SJCRH30 (cell line): Measurements from ENCODE around the gene GPRC5B. TPM values are rescaled to one million over a fixed set of nuclear protein-coding genes. Genes with fewer than 3 reads are reported as not detected.
A peak's percentile ranks its signal among the peaks of the same experiment; 100 is the strongest.

Experiments
- DNase-seq, 2 experiments: peaks; one replicate each; pipeline ENCODE4 v3.0.0-alpha.2; 2015 to 2020
- H3K27ac ChIP-seq: fragments of 250-450 bp; sonication (Bioruptor Pico); 2 replicates; pipeline ENCODE4 v1.5.1; 2020; ENCODE audit warnings: mild to moderate bottlenecking, moderate library complexity
- H3K27me3 ChIP-seq: fragments of 250-450 bp; sonication (Bioruptor Pico); 2 replicates; pipeline ENCODE4 v1.5.1; 2020; ENCODE audit warnings: mild to moderate bottlenecking, moderate library complexity
- H3K36me3 ChIP-seq: fragments of 250-450 bp; sonication (Bioruptor Pico); 2 replicates; pipeline ENCODE4 v1.5.1; 2020; ENCODE audit warnings: mild to moderate bottlenecking, moderate library complexity
- H3K4me1 ChIP-seq: fragments of 250-450 bp; sonication (Bioruptor Pico); 2 replicates; pipeline ENCODE4 v1.5.1; 2020; ENCODE audit warnings: mild to moderate bottlenecking, moderate library complexity
- H3K4me3 ChIP-seq: fragments of 250-450 bp; sonication (Bioruptor Pico); 2 replicates; pipeline ENCODE4 v1.5.1; 2020; ENCODE audit warnings: mild to moderate bottlenecking, moderate library complexity
- H3K9me3 ChIP-seq: fragments of 250-450 bp; sonication (Bioruptor Pico); replicated peaks from 2 replicates; pipeline ENCODE4 v1.5.1; 2020; ENCODE audit warnings: mild to moderate bottlenecking, moderate library complexity
- total RNA-seq: library from RNA; depleted of rRNA; stranded (reverse); fragments of >200 nt; shearing (Covaris generic); gene quantifications from 2 replicates; pipeline ENCODE4 v1.2.3, GENCODE V29; 2014; rRNA removed

Gene GPRC5B, protein sequence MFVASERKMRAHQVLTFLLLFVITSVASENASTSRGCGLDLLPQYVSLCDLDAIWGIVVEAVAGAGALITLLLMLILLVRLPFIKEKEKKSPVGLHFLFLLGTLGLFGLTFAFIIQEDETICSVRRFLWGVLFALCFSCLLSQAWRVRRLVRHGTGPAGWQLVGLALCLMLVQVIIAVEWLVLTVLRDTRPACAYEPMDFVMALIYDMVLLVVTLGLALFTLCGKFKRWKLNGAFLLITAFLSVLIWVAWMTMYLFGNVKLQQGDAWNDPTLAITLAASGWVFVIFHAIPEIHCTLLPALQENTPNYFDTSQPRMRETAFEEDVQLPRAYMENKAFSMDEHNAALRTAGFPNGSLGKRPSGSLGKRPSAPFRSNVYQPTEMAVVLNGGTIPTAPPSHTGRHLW
- total RNA-seq, result 7.1 and 7.8 TPM in 2 replicates

- H3K27ac ChIP-seq, result peak within 1 kb of the TSS; percentile 66
- no peaks in the 10 kb centered on the region for H3K4me1 ChIP-seq
- H3K27me3 ChIP-seq, result no peaks in the 10 kb centered on the region
- H3K36me3 ChIP-seq, result no peaks in the 10 kb centered on the region
- peak within 1 kb of the TSS; percentile 62 for H3K4me3 ChIP-seq
- DNase-seq, result peak in 1 of 2 experiments; percentile 47
- H3K9me3 ChIP-seq, result no peaks in the 10 kb centered on the region
Observed at GRCh38 chr16:19884611-19885450, at the start of gene GPRC5B. Gene GPRC5B (minus strand): TSS chr16:19884848. CDS start chr16:19872845, 12,003 bp downstream.

- Histone ChIP-seq H3K4me1 (no peaks in the 10 kb centered on the region), H3K9me3 (no peaks in the 10 kb centered on the region), H3K36me3 (no peaks in the 10 kb centered on the region), H3K27me3 (0 out of 2 replicates have a peak, but pooled peaks cover 3% of the 10 kb centered on the region), H3K27ac (no peak overlapping the region), H3K4me3 (no peak overlapping the region)
- DNase-seq, result no peak
Observed at GRCh38 chr16:19933740-19934139, 49.1 kb upstream of the GPRC5B start.

GRCh38 chr16:19929062-19929511, 44.4 kb upstream of the GPRC5B start:
- Histone ChIP-seq H3K4me3 (no peak overlapping the region), H3K36me3 (no peaks in the 10 kb centered on the region), H3K4me1 (no peaks in the 10 kb centered on the region), H3K27me3 (0 out of 2 replicates have a peak, but pooled peaks cover 3% of the 10 kb centered on the region), H3K27ac (no peak overlapping the region), H3K9me3 (no peaks in the 10 kb centered on the region)
- DNase-seq, result no peak

DNA sequence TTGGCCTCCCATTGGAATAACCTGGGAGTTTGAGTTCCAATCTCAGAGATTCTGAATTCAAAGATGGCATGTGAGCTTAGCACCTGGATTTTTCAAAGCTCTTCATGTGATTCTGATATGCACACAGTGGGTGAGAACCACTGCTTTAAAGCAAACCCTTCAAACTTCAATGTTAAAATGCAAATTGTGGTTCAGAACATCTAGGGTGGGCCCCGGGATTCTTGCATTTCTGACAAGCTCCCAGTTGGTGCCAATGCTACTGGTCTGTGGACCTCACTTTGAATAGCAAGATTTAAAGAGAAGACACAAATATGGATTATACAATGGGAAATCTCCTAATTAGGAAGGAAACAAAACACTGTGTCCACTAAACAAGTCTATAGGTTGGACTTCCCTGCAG, 43.8 kb upstream of the GPRC5B start:
- Histone ChIP-seq H3K4me1 (no peaks in the 10 kb centered on the region), H3K27ac (no peak overlapping the region), H3K9me3 (no peaks in the 10 kb centered on the region), H3K4me3 (no peak overlapping the region), H3K36me3 (no peaks in the 10 kb centered on the region), H3K27me3 (0 out of 2 replicates have a peak, but pooled peaks cover 3% of the 10 kb centered on the region)
- no peak for DNase-seq

- no peaks in the 10 kb centered on the region for H3K9me3 ChIP-seq
- no peak for DNase-seq
- no peaks in the 10 kb centered on the region for H3K36me3 ChIP-seq
- H3K27me3 ChIP-seq, result 0 out of 2 replicates have a peak, but pooled peaks cover 3% of the 10 kb centered on the region
- no peaks in the 10 kb centered on the region for H3K4me1 ChIP-seq
- no peak overlapping the region for H3K27ac ChIP-seq
- no peak overlapping the region for H3K4me3 ChIP-seq
Observed at GRCh38 chr16:19926449-19927390, 42.1 kb upstream of the GPRC5B start.

DNA sequence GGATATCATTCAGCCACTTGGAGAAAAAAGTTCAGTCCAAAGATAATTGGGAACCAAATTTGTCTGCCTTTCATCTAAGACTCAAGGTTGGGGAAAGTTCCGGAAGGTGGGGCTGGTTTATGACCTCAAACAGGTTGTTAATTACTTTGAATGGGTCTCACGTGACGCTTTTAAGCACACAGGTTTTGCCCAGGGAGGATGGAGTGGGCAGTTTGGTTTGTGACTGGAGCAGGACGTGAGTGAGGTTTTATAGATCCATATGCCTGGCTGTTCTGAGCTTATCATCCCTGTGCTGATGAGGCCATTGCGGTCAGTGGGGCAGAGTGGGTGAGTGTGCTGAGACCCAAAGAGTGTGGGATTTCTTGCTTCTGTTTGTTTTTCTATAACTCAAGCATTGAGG, 38.7 kb upstream of the GPRC5B start:
- Histone ChIP-seq H3K4me3 (no peak overlapping the region), H3K27ac (no peak overlapping the region), H3K9me3 (no peaks in the 10 kb centered on the region), H3K27me3 (no peaks in the 10 kb centered on the region), H3K4me1 (no peaks in the 10 kb centered on the region), H3K36me3 (no peaks in the 10 kb centered on the region)
- no peak for DNase-seq

- Histone ChIP-seq H3K4me1 (no peaks in the 10 kb centered on the region), H3K9me3 (no peaks in the 10 kb centered on the region), H3K27ac (no peak overlapping the region), H3K27me3 (no peaks in the 10 kb centered on the region), H3K36me3 (no peaks in the 10 kb centered on the region), H3K4me3 (no peak overlapping the region)
- no peak for DNase-seq
Observed at GRCh38 chr16:19919142-19919541, 34.5 kb upstream of the GPRC5B start.

DNA sequence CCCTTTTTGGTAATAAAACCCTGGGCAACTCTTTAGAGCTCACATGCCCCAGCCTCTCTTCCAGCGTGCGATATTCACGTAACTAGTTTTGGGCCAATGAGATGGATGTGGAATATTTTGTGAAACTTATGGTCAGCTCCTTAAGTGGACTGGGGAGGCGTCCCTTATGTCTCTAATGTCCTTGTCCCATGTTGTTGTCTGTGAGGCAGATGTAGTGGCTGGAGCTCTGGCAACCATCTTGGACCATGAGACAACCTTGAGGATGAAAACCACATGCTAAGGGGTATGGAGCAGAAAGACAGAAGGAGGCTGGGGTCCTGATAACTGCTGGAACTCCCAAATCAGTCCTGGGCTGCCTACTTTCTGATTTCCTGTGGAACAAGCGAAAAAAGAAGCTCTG, 31.4 kb upstream of the GPRC5B start:
- no peaks in the 10 kb centered on the region for H3K36me3 ChIP-seq
- no peaks in the 10 kb centered on the region for H3K9me3 ChIP-seq
- no peak for DNase-seq
- no peak overlapping the region for H3K4me3 ChIP-seq
- no peaks in the 10 kb centered on the region for H3K4me1 ChIP-seq
- no peaks in the 10 kb centered on the region for H3K27me3 ChIP-seq
- no peak overlapping the region for H3K27ac ChIP-seq

DNA sequence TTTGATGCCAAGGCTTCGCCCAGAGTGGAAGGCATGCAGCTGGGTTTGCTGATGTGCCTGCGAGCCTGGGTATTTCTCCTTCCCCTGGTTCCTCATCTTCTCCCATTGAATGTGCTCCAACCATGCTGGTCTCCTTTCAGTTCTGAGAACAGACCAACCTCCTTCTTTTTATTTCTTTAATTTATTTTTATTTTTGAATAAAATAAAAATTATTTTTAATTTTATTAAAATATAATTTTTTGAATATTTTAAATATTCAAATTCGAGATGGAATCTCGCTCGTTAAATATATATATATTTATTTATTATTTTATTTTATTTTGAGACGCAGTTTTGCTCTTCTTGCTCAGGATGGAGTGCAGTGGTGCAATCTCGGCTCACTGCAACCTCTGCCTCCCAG, 30.2 kb upstream of the GPRC5B start:
- Histone ChIP-seq H3K27ac (no peak overlapping the region), H3K36me3 (no peaks in the 10 kb centered on the region), H3K4me3 (no peak overlapping the region), H3K4me1 (no peaks in the 10 kb centered on the region), H3K27me3 (no peaks in the 10 kb centered on the region), H3K9me3 (no peaks in the 10 kb centered on the region)
- DNase-seq, result no peak

GRCh38 chr16:19913340-19913645, 28.6 kb upstream of the GPRC5B start:
- no peak overlapping the region for H3K4me3 ChIP-seq
- H3K27me3 ChIP-seq, result no peaks in the 10 kb centered on the region
- no peak for DNase-seq

DNA sequence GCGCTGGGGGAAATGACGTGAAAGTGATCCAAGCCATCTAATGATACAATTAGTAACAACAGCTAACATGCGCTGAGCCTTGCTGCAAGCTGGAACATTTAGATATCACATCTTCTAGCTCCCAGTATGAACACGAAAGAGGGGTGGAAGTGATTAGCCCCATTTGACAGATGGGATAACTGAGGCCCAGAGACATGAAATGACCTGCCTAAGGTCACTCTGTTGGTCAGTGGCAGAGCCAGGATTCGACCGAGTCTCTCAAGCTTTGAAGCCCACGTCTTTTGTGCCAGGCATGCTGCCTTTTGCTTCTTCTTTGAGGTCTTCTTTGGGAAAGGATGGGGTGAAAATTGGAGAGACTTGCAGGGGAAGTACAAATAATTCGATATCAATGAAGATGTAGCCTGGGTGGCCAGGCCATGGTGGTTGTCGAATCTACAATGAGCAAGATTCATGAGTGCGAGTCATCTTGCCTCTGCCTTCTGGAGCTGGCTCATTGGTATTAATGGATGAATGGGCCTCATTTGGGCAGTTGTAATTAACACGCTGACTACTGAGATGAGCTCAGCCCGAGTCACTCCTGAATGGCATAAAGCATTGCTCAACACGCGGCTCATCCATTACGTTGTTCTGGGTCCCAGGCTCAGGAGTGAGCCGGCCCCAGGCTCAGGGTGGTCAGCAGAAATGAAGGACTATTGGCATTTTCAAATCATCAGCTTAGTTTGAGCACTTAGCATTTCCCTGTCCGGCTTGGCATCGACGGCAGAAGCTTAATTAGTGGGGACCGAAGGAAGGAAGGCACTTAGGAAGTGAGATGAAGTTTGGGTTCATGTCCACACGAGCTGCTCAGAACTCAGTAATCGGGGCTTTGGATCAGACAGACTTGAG, 28.0 kb upstream of the GPRC5B start:
- no peaks in the 10 kb centered on the region for H3K4me1 ChIP-seq
- H3K4me3 ChIP-seq, result no peak overlapping the region
- DNase-seq, result no peak
- no peaks in the 10 kb centered on the region for H3K9me3 ChIP-seq
- H3K27me3 ChIP-seq, result no peaks in the 10 kb centered on the region
- no peak overlapping the region for H3K27ac ChIP-seq
- H3K36me3 ChIP-seq, result no peaks in the 10 kb centered on the region

More at GRCh38 chr16:19913340-19913645, 28.6 kb upstream of the GPRC5B start:
- H3K27ac ChIP-seq, result no peak overlapping the region
- no peaks in the 10 kb centered on the region for H3K4me1 ChIP-seq
- H3K36me3 ChIP-seq, result no peaks in the 10 kb centered on the region
- no peaks in the 10 kb centered on the region for H3K9me3 ChIP-seq

GRCh38 chr16:19911747-19912454, 27.3 kb upstream of the GPRC5B start:
- Histone ChIP-seq H3K4me3 (no peak overlapping the region), H3K27me3 (no peaks in the 10 kb centered on the region; the same call in 1 of the 2 replicates), H3K9me3 (no peaks in the 10 kb centered on the region), H3K27ac (no peak overlapping the region), H3K4me1 (no peaks in the 10 kb centered on the region), H3K36me3 (no peaks in the 10 kb centered on the region)
- no peak for DNase-seq

- H3K9me3 ChIP-seq, result no peaks in the 10 kb centered on the region
- no peak overlapping the region for H3K4me3 ChIP-seq
- no peaks in the 10 kb centered on the region for H3K4me1 ChIP-seq
- H3K27me3 ChIP-seq, result no peaks in the 10 kb centered on the region; the same call in 1 of the 2 replicates
- DNase-seq, result no peak
- H3K36me3 ChIP-seq, result no peaks in the 10 kb centered on the region
- no peak overlapping the region for H3K27ac ChIP-seq
Observed at GRCh38 chr16:19911204-19911603, 26.6 kb upstream of the GPRC5B start.
